ENCODE data around the gene NOA1. TPM values are rescaled to one million over a fixed set of nuclear protein-coding genes. Genes with fewer than 3 reads are reported as not detected.

The NOA1 gene
- total RNA-seq, result 12.9 to 14.5 TPM (median 13.9 TPM) in 3 replicates
- long read RNA-seq, transcript NOA1-201 (7 exons, 3,415 nt), result major isoform, 54 of 67 reads
- long read RNA-seq, partial matches to known transcripts, result 8 of 67 reads
- long read RNA-seq, other reads (novel, unspliced or antisense), result 5 of 67 reads

DNA sequence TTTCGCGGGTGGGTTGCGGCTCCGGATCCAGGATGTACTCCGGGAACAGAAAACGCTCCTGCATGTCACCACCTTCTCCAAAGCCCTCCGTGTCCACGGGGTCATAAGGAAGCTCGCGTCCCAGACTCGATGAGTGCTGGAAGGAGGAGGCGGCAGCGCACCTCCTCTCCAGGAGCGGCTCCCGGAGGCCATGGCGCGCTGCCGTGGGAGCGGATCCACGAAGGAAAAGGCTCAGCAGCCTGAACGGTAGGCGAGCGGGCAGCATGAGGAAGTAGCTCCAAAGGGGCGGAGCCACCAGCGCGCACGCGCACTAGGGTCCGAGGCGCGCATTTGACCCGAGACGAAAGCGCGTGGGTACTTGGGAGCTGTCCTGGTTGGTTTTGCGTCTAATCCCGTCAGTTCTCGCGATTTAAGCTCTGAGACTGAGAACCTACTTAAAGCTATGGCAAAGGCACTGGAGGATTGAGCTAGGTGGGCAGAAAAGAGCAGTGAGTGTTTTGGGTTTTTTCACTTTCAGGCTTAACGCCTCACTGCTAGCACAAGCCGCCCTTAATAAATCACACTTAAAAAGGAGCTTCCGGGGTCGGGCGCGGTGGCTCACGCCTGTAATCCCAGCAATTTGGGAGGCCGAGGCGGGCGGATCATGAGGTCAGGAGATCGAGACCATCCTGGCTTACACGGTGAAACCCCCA is at the start of gene NOA1:
Gene NOA1, minus strand, starts transcription at position 286 of the 692 bp plus-strand sequence. Its CDS starts 21 bp downstream, at position 265.
- peak; percentile 98 for DNase-seq (ENCODE audit: low spot score)
- Mint-ChIP-seq H3K27ac (ENCODE audit: unreplicated experiment) (peak within 1 kb of the TSS; percentile 100), H3K27me3 (ENCODE audit: low read depth) (no peaks in the 10 kb centered on the region), H3K4me3 (ENCODE audit: unreplicated experiment) (peak within 1 kb of the TSS; percentile 100), H3K4me1 (ENCODE audit: low read depth) (peaks cover 55% of the 10 kb centered on the region), H3K36me3 (ENCODE audit: low read depth) (peaks cover 13% of the 10 kb centered on the region), H3K9me3 (ENCODE audit: low read depth) (peaks cover 4% of the 10 kb centered on the region)
- TF ChIP-seq, protein P1, sequence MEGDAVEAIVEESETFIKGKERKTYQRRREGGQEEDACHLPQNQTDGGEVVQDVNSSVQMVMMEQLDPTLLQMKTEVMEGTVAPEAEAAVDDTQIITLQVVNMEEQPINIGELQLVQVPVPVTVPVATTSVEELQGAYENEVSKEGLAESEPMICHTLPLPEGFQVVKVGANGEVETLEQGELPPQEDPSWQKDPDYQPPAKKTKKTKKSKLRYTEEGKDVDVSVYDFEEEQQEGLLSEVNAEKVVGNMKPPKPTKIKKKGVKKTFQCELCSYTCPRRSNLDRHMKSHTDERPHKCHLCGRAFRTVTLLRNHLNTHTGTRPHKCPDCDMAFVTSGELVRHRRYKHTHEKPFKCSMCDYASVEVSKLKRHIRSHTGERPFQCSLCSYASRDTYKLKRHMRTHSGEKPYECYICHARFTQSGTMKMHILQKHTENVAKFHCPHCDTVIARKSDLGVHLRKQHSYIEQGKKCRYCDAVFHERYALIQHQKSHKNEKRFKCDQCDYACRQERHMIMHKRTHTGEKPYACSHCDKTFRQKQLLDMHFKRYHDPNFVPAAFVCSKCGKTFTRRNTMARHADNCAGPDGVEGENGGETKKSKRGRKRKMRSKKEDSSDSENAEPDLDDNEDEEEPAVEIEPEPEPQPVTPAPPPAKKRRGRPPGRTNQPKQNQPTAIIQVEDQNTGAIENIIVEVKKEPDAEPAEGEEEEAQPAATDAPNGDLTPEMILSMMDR (IDR thresholded peaks at IDR 0.05), result no peak

DNA sequence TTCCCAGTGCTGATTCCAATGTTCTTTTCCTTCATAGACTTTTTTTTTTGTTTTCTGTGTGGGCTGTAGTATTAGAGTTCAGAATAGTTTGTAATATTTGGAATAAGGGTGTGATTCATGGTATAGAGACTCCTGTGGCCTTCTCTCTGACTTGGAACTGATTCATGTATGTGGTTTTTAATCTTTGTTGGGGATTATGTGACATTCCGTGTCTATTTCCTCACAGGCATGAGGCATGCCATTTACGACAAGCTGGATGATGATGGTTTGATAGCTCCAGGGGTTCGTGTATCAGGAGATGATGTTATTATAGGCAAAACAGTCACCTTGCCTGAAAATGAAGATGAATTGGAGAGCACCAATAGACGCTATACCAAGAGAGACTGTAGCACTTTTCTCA is 45.7 kb upstream of the NOA1 start:
- H3K27me3 Mint-ChIP-seq (ENCODE audit: low read depth), result no peaks in the 10 kb centered on the region
- no peak overlapping the region for H3K4me3 Mint-ChIP-seq (ENCODE audit: unreplicated experiment)
- H3K27ac Mint-ChIP-seq (ENCODE audit: unreplicated experiment), result peak overlapping the region; percentile 82
- no peaks in the 10 kb centered on the region for H3K9me3 Mint-ChIP-seq (ENCODE audit: low read depth)
- TF ChIP-seq, protein P1 (IDR thresholded peaks at IDR 0.05), result no peak
- H3K36me3 Mint-ChIP-seq (ENCODE audit: low read depth), result peaks cover 32% of the 10 kb centered on the region
- peaks cover 67% of the 10 kb centered on the region for H3K4me1 Mint-ChIP-seq (ENCODE audit: low read depth)
- no peak for DNase-seq (ENCODE audit: low spot score)

DNA sequence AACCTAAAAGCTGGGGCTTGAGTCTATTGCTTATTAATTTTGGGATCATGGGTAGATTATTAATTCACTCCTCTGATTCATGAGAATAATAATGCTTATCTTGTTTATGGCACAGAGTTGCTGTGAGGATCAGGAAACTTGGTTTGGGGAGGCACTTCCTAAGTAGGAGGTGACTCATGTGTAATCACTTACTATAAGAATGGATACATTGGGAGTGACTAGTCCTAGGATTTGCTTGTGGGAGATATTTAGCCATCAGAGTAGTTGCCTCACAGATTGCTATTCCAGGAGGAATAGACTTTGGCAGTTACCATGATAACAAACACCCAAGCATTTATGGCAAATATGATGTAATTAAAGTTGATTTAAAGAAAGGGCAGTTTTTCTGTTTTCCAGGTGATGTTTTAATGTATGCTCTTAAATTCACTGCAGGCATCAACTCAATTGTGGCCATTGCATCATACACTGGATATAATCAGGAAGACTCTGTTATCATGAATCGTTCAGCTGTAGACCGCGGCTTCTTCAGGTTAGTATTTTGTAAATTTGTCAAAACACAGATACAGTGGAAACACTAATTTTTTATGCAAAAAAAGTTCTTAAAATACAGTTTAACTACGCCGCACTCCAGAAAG is 43.2 kb upstream of the NOA1 start:
- H3K4me1 Mint-ChIP-seq (ENCODE audit: low read depth), result peaks cover 65% of the 10 kb centered on the region
- no peaks in the 10 kb centered on the region for H3K9me3 Mint-ChIP-seq (ENCODE audit: low read depth)
- no peaks in the 10 kb centered on the region for H3K27me3 Mint-ChIP-seq (ENCODE audit: low read depth)
- TF ChIP-seq, protein P1 (IDR thresholded peaks at IDR 0.05), result no peak
- DNase-seq (ENCODE audit: low spot score), result no peak
- no peak overlapping the region for H3K4me3 Mint-ChIP-seq (ENCODE audit: unreplicated experiment)
- peaks cover 26% of the 10 kb centered on the region for H3K36me3 Mint-ChIP-seq (ENCODE audit: low read depth)
- peak overlapping the region; percentile 85 for H3K27ac Mint-ChIP-seq (ENCODE audit: unreplicated experiment)

DNA sequence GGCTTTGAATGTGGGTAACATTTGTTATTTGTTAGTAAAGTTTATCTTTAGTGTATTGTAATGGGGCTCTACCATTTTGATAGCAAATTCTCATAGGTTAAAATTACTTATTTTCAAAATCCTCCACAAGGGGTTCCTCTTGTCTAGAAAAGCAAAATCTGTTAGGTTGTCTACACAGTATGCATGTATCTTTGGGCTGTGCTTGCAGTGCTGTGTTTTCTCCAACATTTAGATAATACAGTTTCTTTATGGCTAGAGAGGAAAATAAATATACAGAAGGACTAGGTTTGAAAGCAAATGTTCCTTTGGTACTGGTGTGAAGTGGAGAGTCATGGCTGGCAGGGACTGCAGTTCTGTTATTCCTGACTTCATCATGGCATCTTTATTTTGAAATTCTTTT is 41.6 kb upstream of the NOA1 start:
- peaks cover 22% of the 10 kb centered on the region for H3K36me3 Mint-ChIP-seq (ENCODE audit: low read depth)
- no peaks in the 10 kb centered on the region for H3K27me3 Mint-ChIP-seq (ENCODE audit: low read depth)
- TF ChIP-seq, protein P1 (IDR thresholded peaks at IDR 0.05), result peak; percentile 72
- peaks cover 56% of the 10 kb centered on the region for H3K4me1 Mint-ChIP-seq (ENCODE audit: low read depth)
- H3K4me3 Mint-ChIP-seq (ENCODE audit: unreplicated experiment), result no peak overlapping the region
- DNase-seq (ENCODE audit: low spot score), result no peak
- H3K27ac Mint-ChIP-seq (ENCODE audit: unreplicated experiment), result peak overlapping the region; percentile 79
- H3K9me3 Mint-ChIP-seq (ENCODE audit: low read depth), result no peaks in the 10 kb centered on the region

DNA sequence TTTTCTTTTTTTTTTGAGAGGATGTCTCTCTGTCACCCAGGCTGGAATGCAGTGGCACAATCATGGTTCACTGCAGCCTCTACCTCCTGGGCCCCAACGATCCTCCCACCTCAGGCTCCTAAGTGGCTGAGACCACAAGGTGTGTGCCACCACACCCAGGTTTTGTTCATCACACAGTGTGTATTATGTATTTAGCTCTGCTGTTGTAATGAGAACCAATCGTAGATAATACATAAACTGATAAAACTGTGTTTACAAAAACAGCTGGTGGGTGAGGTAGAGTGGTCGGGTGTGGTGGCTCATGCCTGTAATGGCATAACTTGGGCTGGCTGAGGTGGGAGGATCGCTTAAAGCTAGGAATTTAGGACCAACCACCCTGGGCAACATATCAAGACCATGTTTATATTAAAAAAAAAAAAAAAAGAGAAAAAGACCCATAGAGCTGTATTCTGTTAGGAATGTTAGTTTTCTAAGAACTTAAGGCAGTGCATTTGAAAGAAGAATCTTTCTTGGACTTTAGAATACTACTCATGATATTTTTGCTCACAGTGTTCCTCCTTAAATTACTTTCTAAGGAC is 36.2 kb upstream of the NOA1 start:
- H3K9me3 Mint-ChIP-seq (ENCODE audit: low read depth), result no peaks in the 10 kb centered on the region
- H3K4me1 Mint-ChIP-seq (ENCODE audit: low read depth), result peaks cover 13% of the 10 kb centered on the region
- no peaks in the 10 kb centered on the region for H3K27me3 Mint-ChIP-seq (ENCODE audit: low read depth)
- H3K4me3 Mint-ChIP-seq (ENCODE audit: unreplicated experiment), result no peak overlapping the region
- DNase-seq (ENCODE audit: low spot score), result no peak
- peak overlapping the region; percentile 83 for H3K27ac Mint-ChIP-seq (ENCODE audit: unreplicated experiment)
- H3K36me3 Mint-ChIP-seq (ENCODE audit: low read depth), result peaks cover 34% of the 10 kb centered on the region
- TF ChIP-seq, protein P1 (IDR thresholded peaks at IDR 0.05), result no peak

All from chondrocyte (in vitro differentiated cells).